EH (cell line): Measurements from ENCODE around the gene FANCC.

Source experiments
- DNase-seq: peaks from one replicate; pipeline ENCODE4 v3.0.0-alpha.2; 2015; ENCODE audit warnings: low read depth

The FANCC gene

GRCh38 chr9:95070549-95071021, 246.9 kb downstream of the FANCC start:
- DNase-seq: peak; percentile 48

GRCh38 chr9:95067897-95068296, 249.6 kb downstream of the FANCC start:
- peak; percentile 55 for DNase-seq

DNA sequence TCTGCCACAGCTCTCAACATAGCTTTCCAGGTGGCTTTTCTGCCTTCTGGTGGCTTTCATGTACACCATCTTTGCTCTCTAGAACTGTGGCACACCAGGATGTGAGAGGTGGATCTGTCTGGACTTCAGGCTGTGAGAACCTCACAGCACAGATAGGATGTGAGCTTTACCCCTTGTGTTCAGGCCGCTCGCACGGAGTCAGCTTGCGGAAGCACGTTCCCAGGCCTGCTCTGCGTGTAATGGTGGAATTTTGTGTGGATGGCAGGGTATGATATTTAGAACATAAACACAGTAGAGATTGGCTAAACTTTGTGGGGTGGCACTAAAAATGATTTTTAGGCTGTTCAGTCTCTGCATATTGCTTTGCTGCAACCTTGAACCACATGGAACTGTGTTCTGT, 250.5 kb downstream of the FANCC start:
- no peak for DNase-seq

DNA sequence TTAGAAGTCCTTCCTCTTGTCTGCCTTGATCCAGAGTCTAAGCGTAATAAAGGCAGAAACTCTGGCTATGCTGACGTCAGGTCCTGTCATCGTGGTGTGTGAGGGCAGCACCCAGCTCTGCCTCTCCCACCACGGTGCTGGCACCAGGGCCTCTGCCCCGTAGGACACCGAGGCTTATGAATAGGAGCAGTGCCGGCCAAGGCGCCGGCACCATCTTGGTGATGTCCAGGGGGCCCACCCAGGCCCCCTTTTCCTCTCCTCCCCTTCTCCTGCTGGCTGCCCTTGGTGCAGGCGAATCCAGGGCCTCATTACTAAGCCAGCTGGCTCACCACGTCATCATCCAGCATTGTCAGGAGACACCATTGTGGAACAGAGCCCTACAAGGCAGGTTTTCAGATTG, 252.3 kb downstream of the FANCC start:
- DNase-seq: no peak

DNA sequence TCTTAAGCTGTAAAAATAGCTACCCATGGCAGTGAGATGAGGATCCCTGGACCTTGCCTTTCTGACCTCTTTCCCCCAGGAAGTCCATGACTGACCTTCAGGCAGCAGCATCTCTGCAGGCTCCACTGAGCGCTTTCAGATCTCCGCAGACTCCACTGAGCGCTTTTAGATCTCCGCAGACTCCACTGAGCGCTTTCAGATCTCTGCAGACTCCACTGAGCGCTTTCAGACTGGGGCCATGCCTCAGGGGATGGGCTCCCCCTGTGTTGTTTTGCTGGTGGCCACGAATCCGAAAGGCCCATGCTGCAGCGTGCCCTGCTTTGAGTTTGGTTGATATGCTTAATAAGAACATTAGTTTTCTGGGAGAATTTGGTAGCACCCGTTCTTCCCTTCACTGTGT, 254.2 kb downstream of the FANCC start:
- DNase-seq: no peak

GRCh38 chr9:95062596-95063065, 254.9 kb downstream of the FANCC start:
- DNase-seq: no peak

DNA sequence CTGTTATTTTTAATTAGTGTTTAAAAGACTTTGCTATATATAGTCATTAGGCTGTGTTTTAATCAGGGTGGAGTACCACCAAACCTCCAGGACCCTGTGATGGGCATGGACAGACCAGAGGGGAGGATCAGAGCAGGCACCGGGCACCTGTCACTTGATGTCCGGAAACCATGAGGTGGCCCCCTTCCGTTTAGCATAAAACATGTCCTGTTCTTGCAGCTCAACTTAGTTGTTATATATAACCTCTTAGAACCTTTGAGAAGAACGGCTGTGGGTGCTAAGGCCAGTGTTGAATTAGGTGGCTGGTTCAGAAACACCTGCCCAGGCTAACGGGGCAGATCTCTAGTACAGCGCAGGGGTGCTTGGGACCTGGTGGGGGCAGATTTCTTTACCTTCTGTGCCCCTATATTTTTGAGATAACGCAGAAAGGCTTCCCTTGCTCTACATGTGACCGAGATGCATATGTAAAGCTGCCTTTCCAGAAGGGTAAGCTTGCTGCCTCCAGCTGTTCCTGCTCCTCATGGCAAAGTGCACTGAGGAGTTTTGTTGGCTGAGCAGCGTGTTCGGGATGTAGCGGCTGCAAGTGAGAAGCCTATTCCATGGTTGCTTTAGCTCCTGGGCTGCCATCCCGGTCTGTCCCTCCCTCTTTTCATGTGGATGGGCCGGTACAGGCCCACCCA, 255.5 kb downstream of the FANCC start:
- DNase-seq: no peak

GRCh38 chr9:95060916-95061315, 256.6 kb downstream of the FANCC start:
- no peak for DNase-seq

DNA sequence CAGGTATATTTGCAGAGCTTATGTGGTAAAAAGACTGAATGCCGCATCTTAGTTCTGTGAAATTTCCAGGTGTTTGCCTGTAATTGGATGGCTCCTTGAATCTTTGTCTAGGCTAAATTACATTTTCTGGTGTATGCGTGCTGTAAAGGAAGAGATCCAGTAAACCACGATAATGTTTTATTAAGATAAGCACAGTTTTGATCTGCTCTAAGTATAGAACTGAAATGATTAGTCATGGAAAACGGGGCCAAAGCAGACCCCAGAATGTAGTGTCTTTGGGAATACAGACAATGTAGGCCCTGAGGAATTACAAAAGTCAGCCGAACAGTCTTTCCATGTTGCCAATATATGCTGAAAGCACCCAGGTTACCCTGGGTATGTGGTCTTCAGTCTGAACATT, 257.3 kb downstream of the FANCC start:
- DNase-seq: no peak

GRCh38 chr9:95058795-95059386, 258.6 kb downstream of the FANCC start:
- DNase-seq: peak; percentile 72

GRCh38 chr9:95058121-95058785, 259.3 kb downstream of the FANCC start:
- DNase-seq: no peak

- DNase-seq: no peak
These were observed 260.4 kb downstream of the FANCC start for GRCh38 chr9:95057101-95057500.

GRCh38 chr9:95055851-95056551, 261.5 kb downstream of the FANCC start:
- peak; percentile 96 for DNase-seq

GRCh38 chr9:95055334-95055850, 262.1 kb downstream of the FANCC start:
- peak; percentile 58 for DNase-seq

DNA sequence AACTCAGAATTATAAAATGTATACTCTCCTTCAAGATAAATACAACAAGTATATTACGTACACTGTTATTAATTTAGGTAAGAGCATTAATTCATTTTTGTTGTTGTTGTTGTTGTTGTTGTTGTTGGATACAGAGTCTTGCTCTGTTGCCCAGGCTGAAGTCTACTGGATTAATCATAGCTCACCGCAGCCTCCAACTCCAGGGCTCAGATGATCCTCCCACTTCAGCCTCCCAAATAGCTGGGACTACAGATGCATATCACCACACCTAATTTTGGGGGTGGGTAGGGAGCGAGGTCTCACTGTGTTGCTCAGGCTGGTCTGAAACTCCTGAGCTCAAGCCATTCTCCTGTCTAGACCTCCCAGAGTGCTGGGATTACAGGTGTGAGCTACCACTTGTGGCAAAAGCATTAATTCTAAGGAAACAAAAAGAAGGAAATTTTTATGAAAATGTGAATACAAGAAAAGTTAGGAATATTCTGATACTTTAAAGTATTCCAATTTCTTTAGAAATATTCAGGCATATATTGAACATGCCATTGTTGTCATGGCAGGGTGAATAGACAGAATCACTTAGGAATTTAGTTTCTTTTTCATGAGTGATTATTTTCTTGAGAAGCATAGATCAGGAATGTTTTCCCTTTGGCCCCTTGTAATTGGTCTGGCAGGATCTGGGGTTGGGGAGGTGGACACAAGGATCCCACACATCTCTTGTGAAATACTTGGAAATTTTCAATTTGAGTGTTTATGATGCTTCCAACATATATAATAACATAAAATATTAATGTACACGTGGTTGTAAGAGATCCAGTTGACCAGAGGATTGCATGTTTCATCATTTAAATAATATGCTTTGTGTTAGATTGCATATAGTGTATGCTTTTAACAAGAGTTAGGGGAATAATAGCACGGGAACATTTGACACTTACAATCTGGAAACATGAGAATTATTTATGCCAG, 263.6 kb downstream of the FANCC start:
- DNase-seq: peak; percentile 72

DNA sequence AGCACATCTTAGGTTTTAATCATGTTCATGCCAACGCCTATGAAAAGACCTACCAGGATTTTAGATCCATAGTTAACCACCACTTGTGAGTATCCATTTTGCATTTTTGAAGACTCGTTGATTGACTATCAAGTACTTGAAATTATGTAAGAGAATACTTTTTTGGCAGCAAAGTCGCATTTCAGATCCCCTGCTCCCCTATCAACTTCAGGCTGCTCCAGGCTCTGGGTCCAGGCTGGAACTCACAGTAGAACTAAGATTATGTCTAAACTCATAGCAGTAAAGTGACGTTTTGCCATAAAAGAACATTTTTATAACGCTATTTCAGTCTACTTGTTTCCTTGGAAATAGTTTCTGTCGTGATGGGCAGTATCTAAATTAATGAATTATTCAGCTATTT, 267.7 kb downstream of the FANCC start:
- DNase-seq: peak; percentile 57
